HCT116 (cell line): Measurements from ENCODE around the gene NOTUM.

Experiments
- CEBPB ChIP-seq: IDR thresholded peaks from 2 replicates; pipeline ENCODE4 v1.6.1; 2012; ENCODE audit warnings: low read depth
- CTCF ChIP-seq, 3 experiments: fragments of 200-600 bp in 1 of 3; sonication (generic) in 1 of 3; IDR thresholded peaks in 2 of 3; conservative IDR thresholded peaks in 1 of 3; 2 replicates each; pipeline ENCODE4 v1.5.1; 2012 to 2017; ENCODE audit warnings: low read depth in 2 of 3, low read length in 2 of 3, antibody characterized with exemption in 1 of 3, borderline replicate concordance in 1 of 3, control low read depth in 1 of 3, mild to moderate bottlenecking in 1 of 3, mixed read lengths in 1 of 3, mixed run types in 1 of 3, moderate library complexity in 1 of 3; ENCODE audit not compliant: insufficient read depth in 1 of 3
- EGR1 ChIP-seq: IDR thresholded peaks from 2 replicates; pipeline ENCODE4 v1.6.1; 2012; ENCODE audit warnings: low read depth
- EZH2 ChIP-seq: fragments of 200-600 bp; sonication (generic); IDR thresholded peaks from 2 replicates; pipeline ENCODE4 v1.6.1; 2017; ENCODE audit warnings: antibody characterized with exemption, mixed run types
- EZH2phosphoT487 ChIP-seq: fragments of 200-600 bp; IDR thresholded peaks from 2 replicates; pipeline ENCODE4 v1.6.1; 2018; ENCODE audit warnings: antibody characterized with exemption, borderline replicate concordance
- MAX ChIP-seq: IDR thresholded peaks from 2 replicates; pipeline ENCODE4 v1.6.1; 2012
- POLR2A ChIP-seq: IDR thresholded peaks from 2 replicates; pipeline ENCODE4 v1.7.0; 2011; ENCODE audit warnings: borderline replicate concordance; ENCODE audit not compliant: insufficient read depth, insufficient read length; ENCODE audit errors: extremely low read depth
- POLR2AphosphoS5 ChIP-seq: IDR thresholded peaks from 2 replicates; pipeline ENCODE4 v1.6.1; 2011; ENCODE audit warnings: mild to moderate bottlenecking, low read depth, low read length, moderate library complexity
- SIN3A ChIP-seq: IDR thresholded peaks from 2 replicates; pipeline ENCODE4 v1.6.1; 2012; ENCODE audit warnings: low read depth
- SP1 ChIP-seq: IDR thresholded peaks from 2 replicates; pipeline ENCODE4 v1.6.1; 2012; ENCODE audit warnings: low read depth
- TCF7L2 ChIP-seq: IDR thresholded peaks from 2 replicates; pipeline ENCODE4 v1.7.0; 2011; ENCODE audit warnings: borderline replicate concordance, inconsistent platforms; ENCODE audit not compliant: insufficient read depth, insufficient read length; ENCODE audit errors: extremely low read depth
- ZBTB33 ChIP-seq: IDR thresholded peaks from 2 replicates; pipeline ENCODE4 v1.6.1; 2011; ENCODE audit warnings: mild to moderate bottlenecking, low read length, moderate library complexity; ENCODE audit not compliant: insufficient replicate concordance; ENCODE audit errors: extremely low read depth
- ZFX ChIP-seq: fragments of 450-650 bp; IDR thresholded peaks from 2 replicates; pipeline ENCODE4 v1.6.1; 2017
- TF ChIP-seq, protein P1 (sequence below): IDR thresholded peaks from 2 replicates; pipeline ENCODE4 v1.6.1; 2012

DNA sequence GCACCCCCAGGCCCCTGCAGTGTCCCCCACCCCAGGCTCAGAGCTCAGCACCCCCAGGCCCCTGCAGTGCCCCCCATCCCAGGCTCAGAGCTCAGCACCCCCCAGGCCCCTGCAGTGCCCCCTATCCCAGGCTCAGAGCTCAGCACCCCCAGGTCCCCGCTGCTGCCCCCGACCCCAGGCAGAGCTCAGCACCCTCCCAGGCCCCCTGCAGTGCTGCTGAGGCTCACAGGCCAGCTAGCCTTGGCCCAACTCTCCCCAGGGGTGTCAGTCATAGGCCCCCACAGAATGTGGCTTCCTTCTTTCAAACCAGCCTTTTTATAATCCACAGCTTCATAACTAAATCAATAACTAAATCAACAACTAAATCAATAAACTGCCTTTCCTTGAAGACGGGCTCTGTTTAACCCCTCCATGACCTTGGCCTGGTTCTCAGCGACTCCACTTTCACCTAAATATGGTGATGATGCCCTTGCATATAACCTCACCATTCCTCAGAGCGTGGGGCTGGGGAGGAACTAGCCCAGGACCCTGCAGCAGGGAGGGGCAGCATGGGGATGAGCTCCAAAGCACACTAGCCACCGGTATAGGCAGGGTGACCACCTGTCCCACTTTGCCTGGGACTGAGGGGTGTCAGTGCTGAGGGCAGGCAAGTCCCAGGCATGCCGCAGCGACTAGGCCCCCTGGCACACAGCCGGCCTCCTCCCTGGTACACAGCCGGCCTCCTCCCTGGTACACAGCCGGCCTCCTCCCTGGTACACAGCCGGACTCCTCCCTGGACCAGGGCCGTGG lies 5.0 kb downstream of the NOTUM start:
- TF ChIP-seq MAX (no peak), POLR2A (no peak), CTCF (IDR thresholded peaks at IDR 0.05 in 2 of 3, conservative IDR thresholded peaks at IDR 0.05 in 1 of 3; ENCODE audit: borderline replicate concordance in 1 of 3, insufficient read depth in 1 of 3, low read depth in 2 of 3, low read length in 2 of 3) (no peak), ZFX (no peak; the same call in 1 of the 2 replicates), EZH2 (no peak), EZH2phosphoT487 (no peak), SP1 (no peak), EGR1 (no peak), POLR2AphosphoS5 (no peak), CEBPB (no peak), TCF7L2 (no peak), ZBTB33 (no peak), SIN3A (no peak)
- TF ChIP-seq, protein P1, sequence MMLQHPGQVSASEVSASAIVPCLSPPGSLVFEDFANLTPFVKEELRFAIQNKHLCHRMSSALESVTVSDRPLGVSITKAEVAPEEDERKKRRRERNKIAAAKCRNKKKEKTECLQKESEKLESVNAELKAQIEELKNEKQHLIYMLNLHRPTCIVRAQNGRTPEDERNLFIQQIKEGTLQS = no peak
